H1 (cell line): ENCODE results near the gene POU2F2. TPM values are rescaled to one million over a fixed set of nuclear protein-coding genes. Genes with fewer than 3 reads are reported as not detected.

Source experiments
- CTCF ChIA-PET: fragments of 300-600 bp; sonication (Branson Sonifier 250); formaldehyde crosslinking; loops from one replicate; lab custom pipeline; 2021; ENCODE audit not compliant: partially characterized antibody; lab: Charles Lee
- POLR2A ChIA-PET: fragments of 300-600 bp; sonication (Branson Sonifier 250); formaldehyde crosslinking; loops from one replicate; lab custom pipeline; 2021; ENCODE audit warnings: inconsistent platforms; ENCODE audit not compliant: partially characterized antibody; lab: Charles Lee
- DNase-seq, 2 experiments: peaks; one replicate each; pipeline versions ENCODE4 v3.0.0 to v3.0.0-alpha.2; 2010 to 2022; ENCODE audit warnings: low spot score in 2 of 2, low read depth in 1 of 2, mixed read lengths in 1 of 2
- FAIRE-seq: peaks from 2 replicates; lab custom pipeline; 2011; peaks lifted over from hg19 to GRCh38; lab: Jason Lieb, UNC
- H2AFZ ChIP-seq: 2 replicates; pipeline ENCODE4 v1.8.1; 2012; ENCODE audit warnings: low read length, inconsistent platforms
- H2AK5ac ChIP-seq: 2 replicates; pipeline ENCODE4 v1.6.1; 2013; ENCODE audit warnings: low read depth, low read length
- H2BK120ac ChIP-seq: replicated peaks from 2 replicates; pipeline ENCODE3; 2013; ENCODE audit warnings: low read depth, low read length, inconsistent platforms
- H2BK12ac ChIP-seq: 2 replicates; pipeline ENCODE4 v1.6.1; 2013; ENCODE audit warnings: low read depth, low read length
- H2BK15ac ChIP-seq: 2 replicates; pipeline ENCODE4 v1.6.1; 2013; ENCODE audit warnings: low read length
- H2BK20ac ChIP-seq: 2 replicates; pipeline ENCODE4 v1.6.1; 2013; ENCODE audit warnings: low read length
- H2BK5ac ChIP-seq: 2 replicates; pipeline ENCODE4 v1.6.1; 2013; ENCODE audit warnings: low read depth, low read length
- H3K14ac ChIP-seq: 2 replicates; pipeline ENCODE4 v1.6.1; 2013; ENCODE audit warnings: inconsistent platforms; ENCODE audit not compliant: insufficient read length
- H3K18ac ChIP-seq: 2 replicates; pipeline ENCODE4 v1.6.1; 2013; ENCODE audit warnings: low read length; ENCODE audit errors: extremely low read depth
- H3K23ac ChIP-seq: 2 replicates; pipeline ENCODE4 v1.6.1; 2013; ENCODE audit warnings: inconsistent platforms; ENCODE audit not compliant: insufficient read length
- H3K23me2 ChIP-seq: 2 replicates; pipeline ENCODE4 v1.6.1; 2013; ENCODE audit warnings: low read depth, low read length
- H3K27ac ChIP-seq: 2 replicates; pipeline ENCODE4 v1.6.1; 2011; ENCODE audit warnings: low read depth, low read length, inconsistent platforms
- H3K27me3 ChIP-seq, 4 experiments: replicated peaks in 1 of 4; 1 replicate in 1 of 4; 2 replicates in 3 of 4; pipeline versions ENCODE4 v1.6.1 to v1.8.1; 2011 to 2013; ENCODE audit warnings: low read length in 3 of 4, mild to moderate bottlenecking in 3 of 4, inconsistent platforms in 2 of 4, mixed read lengths in 2 of 4, moderate library complexity in 1 of 4; ENCODE audit not compliant: control insufficient read depth in 3 of 4, insufficient read depth in 3 of 4; ENCODE audit errors: extremely low read depth in 1 of 4
- H3K36me3 ChIP-seq, 4 experiments: 2 replicates each; pipeline versions ENCODE4 v1.6.1 to v1.8.1; 2011 to 2013; ENCODE audit warnings: mild to moderate bottlenecking in 4 of 4, low read length in 3 of 4, moderate library complexity in 2 of 4, control low read depth in 1 of 4, inconsistent platforms in 1 of 4; ENCODE audit not compliant: insufficient read depth in 4 of 4, control insufficient read depth in 2 of 4
- H3K4ac ChIP-seq: replicated peaks from 2 replicates; pipeline ENCODE3; 2013; ENCODE audit warnings: low read length, low read depth, mixed read lengths, inconsistent platforms; ENCODE audit not compliant: insufficient read length
- H3K4me1 ChIP-seq, 4 experiments: replicated peaks in 1 of 4; 1 replicate in 1 of 4; 2 replicates in 3 of 4; pipeline versions ENCODE4 v1.6.1 to v1.8.1; 2011 to 2013; ENCODE audit warnings: low read length in 3 of 4, inconsistent platforms in 2 of 4, mixed read lengths in 1 of 4; ENCODE audit not compliant: insufficient read depth in 4 of 4, control insufficient read depth in 3 of 4
- H3K4me2 ChIP-seq, 2 experiments: 2 replicates each; pipeline versions ENCODE4 v1.6.1 to v1.8.1; 2011 to 2013; ENCODE audit warnings: low read depth in 2 of 2, low read length in 2 of 2, control low read depth in 1 of 2, inconsistent platforms in 1 of 2, mild to moderate bottlenecking in 1 of 2; ENCODE audit not compliant: insufficient read depth in 1 of 2
- H3K4me3 ChIP-seq, 4 experiments: fragments of 200-600, 300-600 bp in 1 of 4; sonication (generic), shearing (Covaris generic), sonication (Bioruptor Twin) in 1 of 4; 2 replicates each; pipeline versions ENCODE4 v1.5.1 to v1.8.1; 2011 to 2016; ENCODE audit warnings: low read length in 4 of 4, low read depth in 3 of 4, control low read depth in 2 of 4, inconsistent platforms in 2 of 4, mild to moderate bottlenecking in 2 of 4, mixed read lengths in 1 of 4, moderate library complexity in 1 of 4; ENCODE audit not compliant: insufficient read depth in 2 of 4; ENCODE audit errors: extremely low read depth in 1 of 4
- H3K56ac ChIP-seq: replicated peaks from 2 replicates; pipeline ENCODE3; 2013; ENCODE audit warnings: low read depth, mild to moderate bottlenecking, mixed read lengths, low read length, inconsistent platforms; ENCODE audit not compliant: insufficient read length
- H3K79me1 ChIP-seq: 2 replicates; pipeline ENCODE4 v1.6.1; 2013; ENCODE audit warnings: low read depth, low read length, control low read depth
- H3K79me2 ChIP-seq, 2 experiments: 2 replicates each; pipeline versions ENCODE4 v1.6.1 to v1.8.1; 2012 to 2013; ENCODE audit warnings: low read length in 2 of 2, mild to moderate bottlenecking in 2 of 2, inconsistent platforms in 1 of 2; ENCODE audit not compliant: insufficient read depth in 2 of 2, control insufficient read depth in 1 of 2
- H3K9ac ChIP-seq, 4 experiments: replicated peaks in 1 of 4; 1 replicate in 1 of 4; 2 replicates in 3 of 4; pipeline versions ENCODE4 v1.6.1 to v1.8.1; 2011 to 2013; ENCODE audit warnings: low read depth in 3 of 4, low read length in 3 of 4, control low read depth in 2 of 4, mild to moderate bottlenecking in 2 of 4, moderate library complexity in 2 of 4, inconsistent platforms in 1 of 4; ENCODE audit errors: extremely low read depth in 1 of 4
- H3K9me3 ChIP-seq, 2 experiments: 2 replicates each; pipeline versions ENCODE4 v1.6.1 to v1.8.1; 2012 to 2013; ENCODE audit warnings: mild to moderate bottlenecking in 2 of 2, moderate library complexity in 2 of 2, control low read depth in 1 of 2, inconsistent platforms in 1 of 2, low read depth in 1 of 2, low read length in 1 of 2, mixed read lengths in 1 of 2; ENCODE audit not compliant: insufficient read depth in 2 of 2
- H4K20me1 ChIP-seq, 2 experiments: replicated peaks in 1 of 2; 2 replicates each; pipeline versions ENCODE3 to v1.8.1; 2011 to 2013; ENCODE audit warnings: inconsistent platforms in 2 of 2, low read length in 2 of 2, mild to moderate bottlenecking in 1 of 2; ENCODE audit not compliant: insufficient read depth in 2 of 2, control insufficient read depth in 1 of 2
- H4K5ac ChIP-seq: 2 replicates; pipeline ENCODE4 v1.6.1; 2013; ENCODE audit warnings: low read length, low read depth, mixed read lengths, inconsistent platforms; ENCODE audit not compliant: insufficient read length
- H4K8ac ChIP-seq: 2 replicates; pipeline ENCODE4 v1.8.0; 2013; ENCODE audit warnings: mild to moderate bottlenecking, moderate library complexity, low read length, inconsistent platforms; ENCODE audit not compliant: insufficient read depth; ENCODE audit errors: extremely low read depth
- H4K91ac ChIP-seq: replicated peaks from 2 replicates; pipeline ENCODE3; 2013; ENCODE audit warnings: low read length, mixed read lengths, inconsistent platforms; ENCODE audit not compliant: insufficient read length
- CEBPB ChIP-seq: IDR thresholded peaks from 2 replicates; pipeline ENCODE4 v1.6.1; 2012; ENCODE audit warnings: low read depth, low read length
- CTBP2 ChIP-seq: IDR thresholded peaks from 2 replicates; pipeline ENCODE4 v1.7.0; 2011; ENCODE audit warnings: borderline replicate concordance, mild to moderate bottlenecking, moderate library complexity, mixed read lengths, low read length; ENCODE audit not compliant: insufficient read depth, insufficient read length
- EGR1 ChIP-seq: IDR thresholded peaks from 2 replicates; pipeline ENCODE4 v1.6.1; 2011; ENCODE audit warnings: low read depth, low read length, borderline replicate concordance
- FOSL1 ChIP-seq: IDR thresholded peaks from 2 replicates; pipeline ENCODE4 v1.6.1; 2011; ENCODE audit warnings: mild to moderate bottlenecking, low read depth, low read length, moderate library complexity; ENCODE audit not compliant: insufficient read depth
- GABPA ChIP-seq: IDR thresholded peaks from 2 replicates; pipeline ENCODE4 v1.6.1; 2011; ENCODE audit warnings: mild to moderate bottlenecking, low read length, moderate library complexity, borderline replicate concordance; ENCODE audit not compliant: insufficient read depth
- HDAC6 ChIP-seq: IDR thresholded peaks from one replicate; pipeline ENCODE4 v1.7.1; 2012; ENCODE audit warnings: low read depth, mild to moderate bottlenecking, inconsistent platforms, low read length, moderate library complexity
- WGBS, 2 experiments: shearing (Covaris generic) in 1 of 2; methylation state at CpG; one replicate each; pipeline versions ENCODE4 v1.1.6 to v1.1.7; 2013 to 2015; ENCODE audit warnings: low lambda C conversion rate in 2 of 2, mixed read lengths in 2 of 2, inconsistent platforms in 1 of 2, low coverage in 1 of 2, missing lambda C conversion rate in 1 of 2; ENCODE audit not compliant: insufficient replicate concordance in 2 of 2, insufficient coverage in 1 of 2, insufficient read length in 1 of 2; ENCODE audit errors: extremely low coverage in 1 of 2, missing lambda C conversion rate in 1 of 2; 5-methylcytosine and 5-hydroxymethylcytosine counted together
- polyA plus RNA-seq, 7 experiments: library from polyadenylated mRNA; depleted of rRNA in 3 of 7; stranded (reverse) in 5 of 7; unstranded in 2 of 7; fragments of >200 nt in 5 of 7; fragments of 200-250 nt in 2 of 7; gene quantifications; 1 replicate in 5 of 7; 2 replicates in 1 of 7; 4 replicates in 1 of 7; pipeline versions ENCODE4 v1.2.1 to v1.2.3, GENCODE V29; 2011 to 2013; ENCODE audit warnings: missing spikeins in 2 of 7, mixed read lengths in 2 of 7
- total RNA-seq: library from RNA; stranded (reverse); fragmentation: NEBNext Ultra II Directional; extraction: Animal tissue kit (Norgen Biotek cat#: 25700); gene quantifications from 2 replicates; pipeline ENCODE4 v1.2.1, GENCODE V29; 2021

The POU2F2 gene
- total and polyA plus RNA-seq, 2 of the 8 experiments (the other 6 are each of a cell fraction or from before 2014, with no cell fraction given), result 5.0 to 6.1 TPM

DNA sequence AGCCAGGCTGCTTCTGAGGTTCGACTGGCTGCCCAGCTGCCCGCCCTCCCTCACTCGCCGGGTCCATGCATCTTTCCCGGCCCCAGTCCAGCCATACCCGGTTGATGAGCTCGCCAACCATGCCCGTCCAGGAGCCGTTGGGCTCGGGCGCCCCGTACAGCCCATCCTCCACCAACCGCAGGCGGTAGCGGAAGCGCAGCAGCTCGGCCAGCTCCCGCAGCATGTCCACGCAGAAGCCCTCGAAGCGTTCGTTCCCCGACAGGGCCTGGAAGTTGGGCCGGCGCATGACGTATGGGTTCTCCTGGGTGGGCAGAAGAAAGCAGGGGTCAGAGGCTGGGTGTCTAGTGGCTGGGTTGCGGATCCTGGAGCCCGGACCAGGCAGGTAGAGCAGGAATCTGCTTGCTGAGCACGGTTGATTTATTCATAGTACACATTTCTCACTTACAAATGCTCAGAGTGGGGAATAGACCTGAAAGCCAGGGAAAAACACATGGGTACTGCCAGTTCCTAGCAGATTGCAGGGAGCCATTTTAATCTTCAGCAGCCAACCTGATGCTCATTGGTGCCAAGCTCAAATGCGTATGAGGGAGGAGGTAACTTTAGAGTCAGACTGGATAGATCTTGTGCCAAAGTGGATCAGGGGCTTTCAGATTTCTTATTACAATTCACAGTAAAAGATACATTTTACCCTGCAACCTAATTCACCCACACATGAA lies 89.6 kb downstream of the POU2F2 start:
- 90% methylated on average over 28 of the region's 30 CpGs; no CpG with 5 or more reads in 1 of the 2 experiments for WGBS, 2 experiments
- CTCF ChIA-PET, result interaction anchor here (1.5 to 3.0 kb wide), 3 partner anchors 9 to 19 kb away, joined by 4 to 15 read pairs (median 5); no protein-coding TSS in a partner anchor
- peak overlapping the region; percentile 43; the same call in 1 of the 2 replicates for H4K8ac ChIP-seq

More for the DNA sequence above, 89.6 kb downstream of the POU2F2 start:
- H3K4ac ChIP-seq, result no peak overlapping the region
- H2AFZ ChIP-seq, result no peak overlapping the region
- no peak overlapping the region for H2BK120ac ChIP-seq
- no peak overlapping the region for H3K56ac ChIP-seq
- POLR2A ChIA-PET, result interaction anchor here (1.0 to 1.4 kb wide), 3 partner anchors 10 to 19 kb away, joined by 3 to 4 read pairs (median 3); no protein-coding TSS in a partner anchor
- H2BK5ac ChIP-seq, result no peak overlapping the region
- FAIRE-seq, result no peak
- H4K5ac ChIP-seq, result no peak overlapping the region
- no peak overlapping the region for H3K23ac ChIP-seq
- no peaks in the 10 kb centered on the region for H3K23me2 ChIP-seq
- H3K9me3 ChIP-seq, result no peaks in the 10 kb centered on the region
- no peak overlapping the region for H3K9ac ChIP-seq
- no peak overlapping the region for H3K14ac ChIP-seq
- H3K79me1 ChIP-seq, result no peaks in the 10 kb centered on the region; the same call in 1 of the 2 replicates
- no peak overlapping the region for H3K4me3 ChIP-seq
- no peaks in the 10 kb centered on the region for H3K4me1 ChIP-seq
- H4K91ac ChIP-seq, result no peak overlapping the region
- no peak for DNase-seq
- no peak overlapping the region for H2BK20ac ChIP-seq
- H3K18ac ChIP-seq, result no peak overlapping the region
- H3K27ac ChIP-seq, result no peak overlapping the region
- peaks cover 22 to 52% (median 39%) of the 10 kb centered on the region in 4 experiments; a peak in 6 of 8 replicates for H3K36me3 ChIP-seq
- no peaks in the 10 kb centered on the region for H3K79me2 ChIP-seq
- no peak for TF ChIP-seq EGR1
- no peak for TF ChIP-seq GABPA
- TF ChIP-seq CEBPB, result no peak
- no peak for TF ChIP-seq FOSL1
- TF ChIP-seq HDAC6, result no peak
- no peak for TF ChIP-seq CTBP2
- no peak overlapping the region for H2BK15ac ChIP-seq
- H2BK12ac ChIP-seq, result no peak overlapping the region
- no peak overlapping the region for H2AK5ac ChIP-seq
- H4K20me1 ChIP-seq, result peaks cover 3 to 8% of the 10 kb centered on the region in 2 experiments
- no peaks in the 10 kb centered on the region for H3K27me3 ChIP-seq
- no peak overlapping the region for H3K4me2 ChIP-seq
